ENCODE measurements around the gene NT5DC2. TPM values are rescaled to one million over a fixed set of nuclear protein-coding genes. Genes with fewer than 3 reads are reported as not detected.

NT5DC2 gene
- total and polyA plus RNA-seq, 2 of the 8 experiments (the other 6 are each of a cell fraction or from before 2014, with no cell fraction given): 331 to 477 TPM

DNA sequence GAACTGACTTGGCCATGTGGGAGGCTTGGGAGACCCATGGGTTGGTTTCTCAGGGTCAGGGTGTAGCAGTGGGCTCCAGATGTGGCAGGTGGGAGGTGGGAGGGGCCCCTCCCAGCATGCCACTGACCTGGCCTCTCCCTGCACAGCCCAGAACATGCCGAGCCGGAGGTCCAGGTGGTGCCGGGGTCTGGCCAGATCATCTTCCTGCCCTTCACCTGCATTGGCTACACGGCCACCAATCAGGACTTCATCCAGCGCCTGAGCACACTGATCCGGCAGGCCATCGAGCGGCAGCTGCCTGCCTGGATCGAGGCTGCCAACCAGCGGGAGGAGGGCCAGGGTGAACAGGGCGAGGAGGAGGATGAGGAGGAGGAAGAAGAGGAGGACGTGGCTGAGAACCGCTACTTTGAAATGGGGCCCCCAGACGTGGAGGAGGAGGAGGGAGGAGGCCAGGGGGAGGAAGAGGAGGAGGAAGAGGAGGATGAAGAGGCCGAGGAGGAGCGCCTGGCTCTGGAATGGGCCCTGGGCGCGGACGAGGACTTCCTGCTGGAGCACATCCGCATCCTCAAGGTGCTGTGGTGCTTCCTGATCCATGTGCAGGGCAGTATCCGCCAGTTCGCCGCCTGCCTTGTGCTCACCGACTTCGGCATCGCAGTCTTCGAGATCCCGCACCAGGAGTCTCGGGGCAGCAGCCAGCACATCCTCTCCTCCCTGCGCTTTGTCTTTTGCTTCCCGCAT is 46.4 kb downstream of the NT5DC2 start:
- peaks cover 21 to 67% (median 42%) of the 10 kb centered on the region in 4 experiments for H3K36me3 ChIP-seq (ENCODE audit: control insufficient read depth in 2 of 4, insufficient read depth in 4 of 4, low read length in 3 of 4)

More for the DNA sequence above, 46.4 kb downstream of the NT5DC2 start:
- H2BK5ac ChIP-seq (ENCODE audit: low read depth, low read length): peak overlapping the region; percentile 52; the same call in 1 of the 2 replicates
- H2BK20ac ChIP-seq (ENCODE audit: low read length): no peak overlapping the region
- H3K27ac ChIP-seq (ENCODE audit: low read depth, low read length): no peak overlapping the region; the same call in 1 of the 2 replicates
- no peak overlapping the region for H3K14ac ChIP-seq (ENCODE audit: insufficient read length)
- H3K23ac ChIP-seq (ENCODE audit: insufficient read length): no peak overlapping the region
- H3K27me3 ChIP-seq (replicated peaks in 1 of 4; ENCODE audit: control insufficient read depth in 3 of 4, extremely low read depth in 1 of 4, insufficient read depth in 3 of 4, low read length in 3 of 4): no peaks in the 10 kb centered on the region
- no peaks in the 10 kb centered on the region for H3K79me2 ChIP-seq (ENCODE audit: control insufficient read depth in 1 of 2, insufficient read depth in 2 of 2, low read length in 2 of 2)
- 94% methylated on average over 28 of the region's 31 CpGs; no CpG with 5 or more reads in 1 of the 2 experiments for WGBS, 2 experiments (ENCODE audit: extremely low coverage in 1 of 2, insufficient coverage in 1 of 2, insufficient read length in 1 of 2, insufficient replicate concordance in 2 of 2, low coverage in 1 of 2, low lambda C conversion rate in 2 of 2, missing lambda C conversion rate in 1 of 2)
- H2BK120ac ChIP-seq (replicated peaks; ENCODE audit: low read depth, low read length): no peak overlapping the region
- H3K9me3 ChIP-seq (ENCODE audit: insufficient read depth in 2 of 2, low read depth in 1 of 2, low read length in 1 of 2): no peaks in the 10 kb centered on the region
- no peak overlapping the region for H2BK12ac ChIP-seq (ENCODE audit: low read depth, low read length)
- no peaks in the 10 kb centered on the region for H3K4me1 ChIP-seq (replicated peaks in 1 of 4; ENCODE audit: control insufficient read depth in 3 of 4, insufficient read depth in 4 of 4, low read length in 3 of 4)
- H2AK5ac ChIP-seq (ENCODE audit: low read depth, low read length): no peak overlapping the region
- no peak overlapping the region for H2BK15ac ChIP-seq (ENCODE audit: low read length)
- H4K8ac ChIP-seq (ENCODE audit: extremely low read depth, insufficient read depth, low read length): no peak overlapping the region
- no peak overlapping the region for H3K4me3 ChIP-seq (ENCODE audit: extremely low read depth in 1 of 4, insufficient read depth in 2 of 4, low read depth in 3 of 4, low read length in 4 of 4)
- H3K79me1 ChIP-seq (ENCODE audit: low read depth, low read length): peaks cover 2% of the 10 kb centered on the region; the same call in 1 of the 2 replicates
- H3K4ac ChIP-seq (replicated peaks; ENCODE audit: insufficient read length, low read depth, low read length): no peak overlapping the region
- ChIA-PET POLR2A (ENCODE audit: partially characterized antibody) (interaction anchor here (1.1 to 1.6 kb wide), 3 partner anchors 11 to 43 kb away, joined by 3 to 4 read pairs (median 3); no protein-coding TSS in a partner anchor), CTCF (ENCODE audit: partially characterized antibody) (interaction anchor here (0.6 kb wide), 1 partner anchor 301 kb away, joined by 3 read pairs; no protein-coding TSS in a partner anchor)
- no peak overlapping the region for H3K9ac ChIP-seq (replicated peaks in 1 of 4; ENCODE audit: extremely low read depth in 1 of 4, low read depth in 3 of 4, low read length in 3 of 4)
- H2AFZ ChIP-seq (ENCODE audit: low read length): no peak overlapping the region
- no peak overlapping the region for H3K56ac ChIP-seq (replicated peaks; ENCODE audit: insufficient read length, low read depth, low read length)
- TF ChIP-seq ASH2L (IDR thresholded peaks at IDR 0.05; ENCODE audit: low read length) (no peak), RAD21 (IDR thresholded peaks at IDR 0.05 in 1 of 2, conservative IDR thresholded peaks at IDR 0.05 in 1 of 2; ENCODE audit: low read depth in 2 of 2, low read length in 2 of 2) (no peak)
- peaks cover 0 to 24% of the 10 kb centered on the region in 2 experiments for H4K20me1 ChIP-seq (replicated peaks in 1 of 2; ENCODE audit: control insufficient read depth in 1 of 2, insufficient read depth in 2 of 2, low read length in 2 of 2)
- H3K4me2 ChIP-seq (ENCODE audit: insufficient read depth in 1 of 2, low read depth in 2 of 2, low read length in 2 of 2): no peak overlapping the region
- no peak overlapping the region for H4K5ac ChIP-seq (ENCODE audit: insufficient read length, low read depth, low read length)
- H4K91ac ChIP-seq (replicated peaks; ENCODE audit: insufficient read length, low read length): no peak overlapping the region
- DNase-seq (ENCODE audit: low read depth in 1 of 2, low spot score in 2 of 2) (no peak), FAIRE-seq (no peak)
- H3K23me2 ChIP-seq (ENCODE audit: low read depth, low read length): no peaks in the 10 kb centered on the region
- no peak overlapping the region for H3K18ac ChIP-seq (ENCODE audit: extremely low read depth, low read length)
